ENCODE measurements around the gene CDKL5. TPM values are rescaled to one million over a fixed set of nuclear protein-coding genes. Genes with fewer than 3 reads are reported as not detected.

Gene CDKL5
- polyA plus RNA-seq, 2 of the 4 experiments (the other 2 are of a cell fraction) = 5.4 to 22.8 TPM

DNA sequence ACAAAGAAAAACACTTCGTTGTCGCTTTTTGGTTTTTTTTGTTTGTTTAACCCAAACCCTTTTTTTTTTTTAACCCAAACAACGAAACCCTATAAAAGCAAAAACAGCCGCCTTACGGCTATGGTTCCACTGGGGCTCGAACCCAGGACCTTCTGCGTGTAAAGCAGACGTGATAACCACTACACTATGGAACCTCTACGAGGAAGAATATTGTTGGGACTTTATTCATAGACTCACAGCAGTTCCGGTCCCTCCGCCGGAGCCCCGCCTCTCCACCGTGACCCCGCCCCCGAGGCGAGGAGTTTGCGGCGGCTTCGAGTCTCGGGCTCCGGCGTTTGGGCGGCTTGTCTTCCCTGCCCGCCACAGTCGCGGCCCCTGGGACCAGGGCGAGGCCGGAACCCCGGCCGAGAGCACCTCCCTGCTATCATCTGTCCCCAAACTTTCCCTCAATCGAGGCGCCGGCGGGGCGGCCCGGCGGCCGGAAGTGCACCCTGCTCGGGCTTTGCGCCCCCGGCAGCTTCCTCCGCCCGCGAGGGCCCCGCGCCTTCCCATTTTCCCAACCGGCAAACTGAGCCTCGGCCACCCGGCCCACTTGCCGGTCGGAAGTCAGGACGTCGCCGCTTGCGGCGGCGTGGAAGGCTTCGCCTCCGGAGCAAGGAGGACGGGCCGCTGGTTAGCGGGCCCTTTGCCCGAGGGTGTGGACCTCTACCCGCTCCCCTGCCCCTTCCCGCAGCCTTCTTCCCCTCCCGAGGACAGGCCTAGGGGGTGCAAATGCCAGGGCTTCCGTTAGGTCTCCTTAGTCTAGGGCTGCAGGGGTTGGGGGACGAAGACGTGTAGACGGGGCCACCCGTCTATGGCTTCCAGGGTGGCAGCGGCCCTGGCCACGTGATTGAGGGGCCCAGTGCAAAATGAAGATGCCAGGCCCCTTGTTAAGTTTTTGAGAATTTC, 249.7 kb downstream of the CDKL5 start (continued):
- no peak for TF ChIP-seq POLR2AphosphoS2 (conservative IDR thresholded peaks at IDR 0.05; ENCODE audit: low read length)
- TF ChIP-seq RAD21 (conservative IDR thresholded peaks at IDR 0.05 in 1 of 2, IDR thresholded peaks at IDR 0.05 in 1 of 2) = peak in 1 of 2 experiments; percentile 25; a peak in 1 of 5 replicates
- TF ChIP-seq, protein P1, sequence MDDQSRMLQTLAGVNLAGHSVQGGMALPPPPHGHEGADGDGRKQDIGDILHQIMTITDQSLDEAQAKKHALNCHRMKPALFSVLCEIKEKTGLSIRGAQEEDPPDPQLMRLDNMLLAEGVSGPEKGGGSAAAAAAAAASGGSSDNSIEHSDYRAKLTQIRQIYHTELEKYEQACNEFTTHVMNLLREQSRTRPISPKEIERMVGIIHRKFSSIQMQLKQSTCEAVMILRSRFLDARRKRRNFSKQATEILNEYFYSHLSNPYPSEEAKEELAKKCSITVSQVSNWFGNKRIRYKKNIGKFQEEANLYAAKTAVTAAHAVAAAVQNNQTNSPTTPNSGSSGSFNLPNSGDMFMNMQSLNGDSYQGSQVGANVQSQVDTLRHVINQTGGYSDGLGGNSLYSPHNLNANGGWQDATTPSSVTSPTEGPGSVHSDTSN (IDR thresholded peaks at IDR 0.05) = no peak
- TF ChIP-seq CBX8 (IDR thresholded peaks at IDR 0.05) = no peak
- TF ChIP-seq ZNF302 (CRISPR knock-in tag; IDR thresholded peaks at IDR 0.05) = no peak
- peak; percentile 23; the same call in 1 of the 2 replicates for TF ChIP-seq POLR2A (IDR thresholded peaks at IDR 0.05; ENCODE audit: low read length)
- TF ChIP-seq, protein P2, sequence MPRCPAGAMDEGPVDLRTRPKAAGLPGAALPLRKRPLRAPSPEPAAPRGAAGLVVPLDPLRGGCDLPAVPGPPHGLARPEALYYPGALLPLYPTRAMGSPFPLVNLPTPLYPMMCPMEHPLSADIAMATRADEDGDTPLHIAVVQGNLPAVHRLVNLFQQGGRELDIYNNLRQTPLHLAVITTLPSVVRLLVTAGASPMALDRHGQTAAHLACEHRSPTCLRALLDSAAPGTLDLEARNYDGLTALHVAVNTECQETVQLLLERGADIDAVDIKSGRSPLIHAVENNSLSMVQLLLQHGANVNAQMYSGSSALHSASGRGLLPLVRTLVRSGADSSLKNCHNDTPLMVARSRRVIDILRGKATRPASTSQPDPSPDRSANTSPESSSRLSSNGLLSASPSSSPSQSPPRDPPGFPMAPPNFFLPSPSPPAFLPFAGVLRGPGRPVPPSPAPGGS (IDR thresholded peaks at IDR 0.05) = no peak
- TF ChIP-seq HEYL (CRISPR knock-in tag; IDR thresholded peaks at IDR 0.05) = no peak
- 0 out of 2 replicates have a peak, but pooled peaks have one; percentile 35 for TF ChIP-seq MAZ (IDR thresholded peaks at IDR 0.05; ENCODE audit: borderline replicate concordance, low read depth, low read length)
- TF ChIP-seq, protein P3, sequence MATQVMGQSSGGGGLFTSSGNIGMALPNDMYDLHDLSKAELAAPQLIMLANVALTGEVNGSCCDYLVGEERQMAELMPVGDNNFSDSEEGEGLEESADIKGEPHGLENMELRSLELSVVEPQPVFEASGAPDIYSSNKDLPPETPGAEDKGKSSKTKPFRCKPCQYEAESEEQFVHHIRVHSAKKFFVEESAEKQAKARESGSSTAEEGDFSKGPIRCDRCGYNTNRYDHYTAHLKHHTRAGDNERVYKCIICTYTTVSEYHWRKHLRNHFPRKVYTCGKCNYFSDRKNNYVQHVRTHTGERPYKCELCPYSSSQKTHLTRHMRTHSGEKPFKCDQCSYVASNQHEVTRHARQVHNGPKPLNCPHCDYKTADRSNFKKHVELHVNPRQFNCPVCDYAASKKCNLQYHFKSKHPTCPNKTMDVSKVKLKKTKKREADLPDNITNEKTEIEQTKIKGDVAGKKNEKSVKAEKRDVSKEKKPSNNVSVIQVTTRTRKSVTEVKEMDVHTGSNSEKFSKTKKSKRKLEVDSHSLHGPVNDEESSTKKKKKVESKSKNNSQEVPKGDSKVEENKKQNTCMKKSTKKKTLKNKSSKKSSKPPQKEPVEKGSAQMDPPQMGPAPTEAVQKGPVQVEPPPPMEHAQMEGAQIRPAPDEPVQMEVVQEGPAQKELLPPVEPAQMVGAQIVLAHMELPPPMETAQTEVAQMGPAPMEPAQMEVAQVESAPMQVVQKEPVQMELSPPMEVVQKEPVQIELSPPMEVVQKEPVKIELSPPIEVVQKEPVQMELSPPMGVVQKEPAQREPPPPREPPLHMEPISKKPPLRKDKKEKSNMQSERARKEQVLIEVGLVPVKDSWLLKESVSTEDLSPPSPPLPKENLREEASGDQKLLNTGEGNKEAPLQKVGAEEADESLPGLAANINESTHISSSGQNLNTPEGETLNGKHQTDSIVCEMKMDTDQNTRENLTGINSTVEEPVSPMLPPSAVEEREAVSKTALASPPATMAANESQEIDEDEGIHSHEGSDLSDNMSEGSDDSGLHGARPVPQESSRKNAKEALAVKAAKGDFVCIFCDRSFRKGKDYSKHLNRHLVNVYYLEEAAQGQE (IDR thresholded peaks at IDR 0.05) = no peak
- TF ChIP-seq HOXB13 (CRISPR knock-in tag; IDR thresholded peaks at IDR 0.05; ENCODE audit: low read depth) = peak; percentile 59; the same call in 1 of the 2 replicates
- TF ChIP-seq ZSCAN20 (CRISPR knock-in tag; IDR thresholded peaks at IDR 0.05) = no peak
- no peak for TF ChIP-seq TFCP2L1 (CRISPR knock-in tag; IDR thresholded peaks at IDR 0.05)
- peak; percentile 81; the same call in 1 of the 2 replicates for TF ChIP-seq HDAC2 (IDR thresholded peaks at IDR 0.05)
- peak; percentile 8; the same call in 2 of the 3 replicates for TF ChIP-seq SMC3 (IDR thresholded peaks at IDR 0.05)
- TF ChIP-seq KDM5A (IDR thresholded peaks at IDR 0.05) = no peak
- TF ChIP-seq FOSB (CRISPR knock-in tag; IDR thresholded peaks at IDR 0.05) = no peak
- TF ChIP-seq TP53 (CRISPR knock-in tag; IDR thresholded peaks at IDR 0.05) = no peak
- peak; percentile 78 for TF ChIP-seq SREBF2 (IDR thresholded peaks at IDR 0.05)

DNA sequence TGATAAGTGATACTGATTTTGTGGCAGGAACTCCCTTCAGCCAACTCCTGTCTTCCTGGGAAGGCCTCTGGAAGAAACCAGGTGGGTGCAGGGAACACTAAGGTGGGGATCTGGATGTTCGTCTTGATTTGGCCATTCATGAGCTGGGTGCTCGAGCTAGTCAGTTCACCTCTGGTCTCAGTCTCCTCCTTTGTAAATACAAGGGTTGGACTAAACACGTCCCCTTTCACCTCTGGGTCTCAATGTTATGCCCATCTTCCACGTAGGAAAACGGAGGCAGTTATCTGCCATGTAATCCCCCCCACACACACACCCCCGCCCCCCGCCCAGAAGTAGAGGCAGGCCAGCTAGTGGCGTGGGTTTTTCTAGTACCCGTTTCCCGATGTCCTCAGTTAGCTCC, 250.6 kb downstream of the CDKL5 start:
- TF ChIP-seq TP53 (CRISPR knock-in tag; IDR thresholded peaks at IDR 0.05) = no peak
- no peak for TF ChIP-seq CEBPB (IDR thresholded peaks at IDR 0.05)
- TF ChIP-seq BHLHE40 (IDR thresholded peaks at IDR 0.05; ENCODE audit: low read depth, low read length) = no peak
- no peak for TF ChIP-seq EHF (CRISPR knock-in tag; IDR thresholded peaks at IDR 0.05)
- no peak for TF ChIP-seq POLR2A (IDR thresholded peaks at IDR 0.05; ENCODE audit: low read length)
- FAIRE-seq = no peak
- DNase-seq (ENCODE audit: low read depth in 1 of 2, low spot score in 1 of 2) = no peak
- Histone ChIP-seq H3K9me3 (no peaks in the 10 kb centered on the region), H3K27ac (peak overlapping the region in 1 of 2 experiments; percentile 96; a peak in 4 of 6 replicates), H3K4me2 (peak overlapping the region; percentile 89), H3K4me1 (peaks cover 13% of the 10 kb centered on the region; the same call in 2 of the 3 replicates), H3K4me3 (no peak overlapping the region)
- CTCF ChIA-PET = interaction anchor here (0.9 to 3.7 kb wide), 8 partner anchors 10 to 256 kb away, joined by 3 to 23 read pairs (median 5); no protein-coding TSS in a partner anchor
- POLR2A ChIA-PET = interaction anchor here (0.6 to 0.9 kb wide), 2 partner anchors 39 to 210 kb away, joined by 3 to 7 read pairs; no protein-coding TSS in a partner anchor
- whole genome bisulfite sequencing (ENCODE audit: missing lambda C conversion rate) = 86% methylated on average over 7 of the region's 10 CpGs
- no peak for ATAC-seq

Measured in A549 (cell line).